Measurements from ENCODE around the gene PPP1CC.

- TF ChIP-seq EP300 (IDR thresholded peaks at IDR 0.05) (no peak), CTCF (IDR thresholded peaks at IDR 0.05) (no peak), POLR2A (IDR thresholded peaks at IDR 0.05) (no peak)
Measured at GRCh38 chr12:110745542-110746284, 3.0 kb upstream of the PPP1CC start.

Measured in ovary (tissue), 3 donors.